ENCODE results near the gene CCDC12. TPM values are rescaled to one million over a fixed set of nuclear protein-coding genes. Genes with fewer than 3 reads are reported as not detected.
A peak's percentile ranks its signal among the peaks of the same experiment; 100 is the strongest.
"Not testable (repeated sequence)": the region's sequence is repeated elsewhere in the genome, so short reads cannot be mapped to it uniquely, and the experiment has no call there.

Gene CCDC12
- total RNA-seq, 1 donor from 2014 or later = 64.3 TPM

GRCh38 chr3:46916278-46916677 is 60.3 kb downstream of the CCDC12 start:
- Mint-ChIP-seq H3K27me3 (no peaks in the 10 kb centered on the region), H3K4me1 (ENCODE audit: low read depth) (no peaks in the 10 kb centered on the region), H3K27ac (no peak overlapping the region), H3K4me3 (ENCODE audit: low read depth) (no peak overlapping the region), H3K36me3 (ENCODE audit: insufficient read depth) (peaks cover 38% of the 10 kb centered on the region), H3K9me3 (ENCODE audit: low read depth) (peaks cover 7% of the 10 kb centered on the region)
- no peak for DNase-seq (ENCODE audit: low spot score, unreplicated experiment)
- TF ChIP-seq CTCF (IDR thresholded peaks at IDR 0.05; ENCODE audit: unreplicated experiment) = no peak

- Mint-ChIP-seq H3K4me3 (ENCODE audit: low read depth) (no peak overlapping the region), H3K36me3 (ENCODE audit: insufficient read depth) (peaks cover 35% of the 10 kb centered on the region), H3K27ac (no peak overlapping the region)
These were observed 61.2 kb downstream of the CCDC12 start for GRCh38 chr3:46915297-46915822.

GRCh38 chr3:46914849-46915248 is 61.7 kb downstream of the CCDC12 start:
- TF ChIP-seq CTCF (IDR thresholded peaks at IDR 0.05; ENCODE audit: unreplicated experiment) = no peak
- H3K9me3 Mint-ChIP-seq (ENCODE audit: low read depth) = peaks cover 7% of the 10 kb centered on the region
- H3K36me3 Mint-ChIP-seq (ENCODE audit: insufficient read depth) = peaks cover 30% of the 10 kb centered on the region
- no peak overlapping the region for H3K4me3 Mint-ChIP-seq (ENCODE audit: low read depth)
- no peak overlapping the region for H3K27ac Mint-ChIP-seq
- H3K4me1 Mint-ChIP-seq (ENCODE audit: low read depth) = no peaks in the 10 kb centered on the region
- H3K27me3 Mint-ChIP-seq = no peaks in the 10 kb centered on the region
- no peak for DNase-seq (ENCODE audit: low spot score, unreplicated experiment)

More at GRCh38 chr3:46915297-46915822, 61.2 kb downstream of the CCDC12 start:
- H3K4me1 Mint-ChIP-seq (ENCODE audit: low read depth) = no peaks in the 10 kb centered on the region
- peaks cover 7% of the 10 kb centered on the region for H3K9me3 Mint-ChIP-seq (ENCODE audit: low read depth)
- TF ChIP-seq CTCF (IDR thresholded peaks at IDR 0.05; ENCODE audit: unreplicated experiment) = no peak
- DNase-seq (ENCODE audit: low spot score, unreplicated experiment) = no peak
- no peaks in the 10 kb centered on the region for H3K27me3 Mint-ChIP-seq

GRCh38 chr3:46913644-46914043 is 62.9 kb downstream of the CCDC12 start:
- peaks cover 21% of the 10 kb centered on the region for H3K36me3 Mint-ChIP-seq (ENCODE audit: insufficient read depth)
- no peaks in the 10 kb centered on the region for H3K27me3 Mint-ChIP-seq
- H3K4me3 Mint-ChIP-seq (ENCODE audit: low read depth) = no peak overlapping the region
- DNase-seq (ENCODE audit: low spot score, unreplicated experiment) = no peak
- TF ChIP-seq CTCF (IDR thresholded peaks at IDR 0.05; ENCODE audit: unreplicated experiment) = no peak
- no peak overlapping the region for H3K27ac Mint-ChIP-seq
- H3K4me1 Mint-ChIP-seq (ENCODE audit: low read depth) = no peaks in the 10 kb centered on the region
- peaks cover 6% of the 10 kb centered on the region for H3K9me3 Mint-ChIP-seq (ENCODE audit: low read depth)

GRCh38 chr3:46912986-46913385 is 63.6 kb downstream of the CCDC12 start:
- Mint-ChIP-seq H3K9me3 (ENCODE audit: low read depth) (peaks cover 4% of the 10 kb centered on the region), H3K27ac (no peak overlapping the region), H3K4me3 (ENCODE audit: low read depth) (no peak overlapping the region), H3K27me3 (no peaks in the 10 kb centered on the region), H3K4me1 (ENCODE audit: low read depth) (no peaks in the 10 kb centered on the region), H3K36me3 (ENCODE audit: insufficient read depth) (peaks cover 14% of the 10 kb centered on the region)
- TF ChIP-seq CTCF (IDR thresholded peaks at IDR 0.05; ENCODE audit: unreplicated experiment) = no peak
- no peak for DNase-seq (ENCODE audit: low spot score, unreplicated experiment)

- H3K9me3 Mint-ChIP-seq (ENCODE audit: low read depth); DNase-seq (ENCODE audit: low spot score, unreplicated experiment); H3K27me3 Mint-ChIP-seq; H3K36me3 Mint-ChIP-seq (ENCODE audit: insufficient read depth); H3K4me1 Mint-ChIP-seq (ENCODE audit: low read depth); H3K4me3 Mint-ChIP-seq (ENCODE audit: low read depth): not testable (repeated sequence)
- H3K27ac Mint-ChIP-seq = peak overlapping the region; percentile 40
These were observed 65.6 kb downstream of the CCDC12 start for GRCh38 chr3:46910914-46911313.

All from progenitor cell of endocrine pancreas (in vitro differentiated cells).